B cell (primary cell): ENCODE measurements around the gene RPLP1.

Experiments
- EZH2 ChIP-seq: IDR thresholded peaks from 2 replicates; pipeline ENCODE4 v1.6.1; 2012; ENCODE audit warnings: borderline replicate concordance, low read depth, mild to moderate bottlenecking, moderate library complexity, low read length; ENCODE audit not compliant: insufficient read depth, poor library complexity, severe bottlenecking
- TF ChIP-seq, protein P1 (sequence below): fragments of 200-600 bp; IDR thresholded peaks from one replicate; pipeline ENCODE4 v1.8.0; 2022; ENCODE audit warnings: antibody characterized with exemption, mild to moderate bottlenecking

- TF ChIP-seq, protein P1, sequence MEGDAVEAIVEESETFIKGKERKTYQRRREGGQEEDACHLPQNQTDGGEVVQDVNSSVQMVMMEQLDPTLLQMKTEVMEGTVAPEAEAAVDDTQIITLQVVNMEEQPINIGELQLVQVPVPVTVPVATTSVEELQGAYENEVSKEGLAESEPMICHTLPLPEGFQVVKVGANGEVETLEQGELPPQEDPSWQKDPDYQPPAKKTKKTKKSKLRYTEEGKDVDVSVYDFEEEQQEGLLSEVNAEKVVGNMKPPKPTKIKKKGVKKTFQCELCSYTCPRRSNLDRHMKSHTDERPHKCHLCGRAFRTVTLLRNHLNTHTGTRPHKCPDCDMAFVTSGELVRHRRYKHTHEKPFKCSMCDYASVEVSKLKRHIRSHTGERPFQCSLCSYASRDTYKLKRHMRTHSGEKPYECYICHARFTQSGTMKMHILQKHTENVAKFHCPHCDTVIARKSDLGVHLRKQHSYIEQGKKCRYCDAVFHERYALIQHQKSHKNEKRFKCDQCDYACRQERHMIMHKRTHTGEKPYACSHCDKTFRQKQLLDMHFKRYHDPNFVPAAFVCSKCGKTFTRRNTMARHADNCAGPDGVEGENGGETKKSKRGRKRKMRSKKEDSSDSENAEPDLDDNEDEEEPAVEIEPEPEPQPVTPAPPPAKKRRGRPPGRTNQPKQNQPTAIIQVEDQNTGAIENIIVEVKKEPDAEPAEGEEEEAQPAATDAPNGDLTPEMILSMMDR = no peak
- TF ChIP-seq EZH2 = no peak
These were observed 44.5 kb downstream of the RPLP1 start for GRCh38 chr15:69497076-69497475.
